Measurements from ENCODE around the gene SMIM43. TPM values are rescaled to one million over a fixed set of nuclear protein-coding genes. Genes with fewer than 3 reads are reported as not detected.

The SMIM43 gene
- total RNA-seq, 1 donor from 2014 or later: not detected

DNA sequence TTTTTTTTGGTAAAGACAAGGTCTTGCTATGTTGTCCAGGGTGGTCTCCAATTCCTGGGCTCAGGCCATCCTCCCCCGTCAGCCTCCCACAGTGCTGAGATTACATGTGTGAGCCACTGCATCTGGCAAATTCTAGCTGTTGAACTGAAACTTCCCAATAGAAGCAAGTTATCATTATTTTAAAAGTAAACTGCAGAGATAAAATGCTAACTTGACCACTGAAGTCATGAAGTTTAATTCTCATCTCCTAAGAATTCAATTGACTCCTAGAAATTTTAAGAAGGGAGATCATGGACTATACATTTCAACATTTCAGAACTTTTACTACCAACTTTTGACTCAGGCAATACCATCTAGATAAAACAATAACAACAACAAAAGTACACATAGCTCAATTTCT, 24.5 kb upstream of the SMIM43 start:
- no peak overlapping the region for H3K4me3 Mint-ChIP-seq (ENCODE audit: unreplicated experiment)
- DNase-seq (ENCODE audit: low spot score): no peak

DNA sequence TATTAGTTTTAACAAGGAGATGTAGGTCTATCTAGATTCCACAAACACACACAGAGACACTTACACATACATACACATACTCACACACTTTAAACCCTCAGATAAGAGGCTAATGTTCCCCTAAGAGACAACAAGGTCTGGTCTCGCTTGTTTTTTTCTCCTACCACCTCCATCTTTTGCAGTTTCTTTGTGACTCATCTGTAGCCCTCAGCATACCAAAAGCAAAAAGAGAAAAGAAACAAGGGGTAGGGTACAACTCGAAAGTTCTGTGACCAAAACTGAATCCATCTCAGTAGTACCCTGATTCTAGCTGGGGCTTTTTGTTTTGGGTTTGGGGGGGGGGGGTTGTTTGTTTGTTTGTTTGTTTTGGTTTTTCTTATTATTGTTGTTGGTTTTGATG, 23.9 kb upstream of the SMIM43 start:
- Mint-ChIP-seq H3K4me1 (ENCODE audit: low read depth) (peaks cover 60% of the 10 kb centered on the region), H3K9me3 (ENCODE audit: low read depth) (peaks cover 6% of the 10 kb centered on the region), H3K27ac (ENCODE audit: unreplicated experiment) (no peak overlapping the region), H3K36me3 (ENCODE audit: low read depth) (no peaks in the 10 kb centered on the region), H3K4me3 (ENCODE audit: unreplicated experiment) (no peak overlapping the region), H3K27me3 (ENCODE audit: low read depth) (no peaks in the 10 kb centered on the region)
- TF ChIP-seq CTCF (IDR thresholded peaks at IDR 0.05): no peak
- no peak for DNase-seq (ENCODE audit: low spot score)

More for the DNA sequence above, 24.5 kb upstream of the SMIM43 start:
- Mint-ChIP-seq H3K36me3 (ENCODE audit: low read depth) (no peaks in the 10 kb centered on the region), H3K4me1 (ENCODE audit: low read depth) (peaks cover 56% of the 10 kb centered on the region), H3K9me3 (ENCODE audit: low read depth) (peaks cover 3% of the 10 kb centered on the region), H3K27me3 (ENCODE audit: low read depth) (no peaks in the 10 kb centered on the region), H3K27ac (ENCODE audit: unreplicated experiment) (peak overlapping the region; percentile 57)
- TF ChIP-seq CTCF (IDR thresholded peaks at IDR 0.05): no peak

- no peak for DNase-seq (ENCODE audit: low spot score)
- H3K4me1 Mint-ChIP-seq (ENCODE audit: low read depth): peaks cover 60% of the 10 kb centered on the region
- H3K4me3 Mint-ChIP-seq (ENCODE audit: unreplicated experiment): no peak overlapping the region
- peaks cover 1% of the 10 kb centered on the region for H3K36me3 Mint-ChIP-seq (ENCODE audit: low read depth)
- H3K27me3 Mint-ChIP-seq (ENCODE audit: low read depth): no peaks in the 10 kb centered on the region
- no peak overlapping the region for H3K27ac Mint-ChIP-seq (ENCODE audit: unreplicated experiment)
- peaks cover 14% of the 10 kb centered on the region for H3K9me3 Mint-ChIP-seq (ENCODE audit: low read depth)
- TF ChIP-seq CTCF (IDR thresholded peaks at IDR 0.05): no peak
Observed at GRCh38 chr4:121786221-121786620, 21.3 kb upstream of the SMIM43 start.

DNA sequence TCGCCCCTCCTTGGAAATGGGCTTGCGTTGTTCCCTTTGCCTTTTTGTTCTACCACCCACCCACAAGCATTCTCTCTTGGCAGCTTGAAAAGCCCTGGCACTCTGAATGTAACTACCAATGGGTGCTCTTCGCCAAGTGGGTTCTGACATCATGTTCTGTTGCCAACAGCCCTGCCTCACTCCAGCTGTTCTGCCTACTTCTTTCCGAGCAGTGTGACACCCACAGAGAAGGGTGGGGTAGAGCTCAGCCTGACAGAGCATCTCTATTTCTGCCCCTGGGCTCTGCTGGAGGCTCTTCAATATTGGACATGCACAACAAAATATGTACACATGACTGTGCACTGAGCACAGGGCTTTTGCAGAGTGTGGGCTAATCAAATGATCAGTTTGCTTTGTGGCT, 20.5 kb upstream of the SMIM43 start:
- no peak for DNase-seq (ENCODE audit: low spot score)
- H3K36me3 Mint-ChIP-seq (ENCODE audit: low read depth): peaks cover 1% of the 10 kb centered on the region
- no peak overlapping the region for H3K4me3 Mint-ChIP-seq (ENCODE audit: unreplicated experiment)
- peaks cover 14% of the 10 kb centered on the region for H3K9me3 Mint-ChIP-seq (ENCODE audit: low read depth)
- no peak for TF ChIP-seq CTCF (IDR thresholded peaks at IDR 0.05)
- H3K27ac Mint-ChIP-seq (ENCODE audit: unreplicated experiment): peak overlapping the region; percentile 91
- H3K27me3 Mint-ChIP-seq (ENCODE audit: low read depth): no peaks in the 10 kb centered on the region
- H3K4me1 Mint-ChIP-seq (ENCODE audit: low read depth): peaks cover 53% of the 10 kb centered on the region

DNA sequence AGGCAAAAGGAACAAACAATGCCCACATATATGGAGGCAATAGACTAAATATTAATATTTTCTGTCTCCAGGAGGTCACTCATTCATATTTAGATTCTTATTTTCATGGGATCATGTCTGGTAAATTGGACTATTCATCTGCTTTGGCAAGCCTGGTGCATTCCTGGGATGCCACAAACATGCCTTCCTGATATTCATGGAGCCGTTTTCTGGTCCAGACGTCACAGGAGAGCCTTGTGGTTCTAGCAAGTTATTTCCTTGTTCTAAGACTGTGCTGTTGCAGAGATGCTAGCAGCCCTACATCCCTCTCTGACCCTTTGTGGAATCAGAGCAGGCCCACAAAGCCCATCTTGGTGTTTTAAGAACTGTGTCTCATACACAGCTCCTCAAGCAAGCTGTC, 20.0 kb upstream of the SMIM43 start:
- H3K4me1 Mint-ChIP-seq (ENCODE audit: low read depth): peaks cover 48% of the 10 kb centered on the region
- H3K36me3 Mint-ChIP-seq (ENCODE audit: low read depth): peaks cover 1% of the 10 kb centered on the region
- TF ChIP-seq CTCF (IDR thresholded peaks at IDR 0.05): no peak
- H3K27ac Mint-ChIP-seq (ENCODE audit: unreplicated experiment): peak overlapping the region; percentile 91
- H3K27me3 Mint-ChIP-seq (ENCODE audit: low read depth): no peaks in the 10 kb centered on the region
- peaks cover 14% of the 10 kb centered on the region for H3K9me3 Mint-ChIP-seq (ENCODE audit: low read depth)
- no peak overlapping the region for H3K4me3 Mint-ChIP-seq (ENCODE audit: unreplicated experiment)
- DNase-seq (ENCODE audit: low spot score): no peak

Data from chondrocyte (in vitro differentiated cells).